RWPE2 (cell line): ENCODE measurements around the gene ASIC2.

ENCODE experiments used
- ATAC-seq: fragments of 200-7000 bp; cut with Tn5 transposase; 3 replicates; pipeline ENCODE4 v1.9.1; 2021; ENCODE audit warnings: low read depth
- DNase-seq: peaks from one replicate; pipeline ENCODE4 v3.0.0-alpha.2; 2020; ENCODE audit warnings: low spot score
- H3K27ac ChIP-seq: fragments of 450-650 bp; 2 replicates; pipeline ENCODE4 v1.5.1; 2017; ENCODE audit warnings: mild to moderate bottlenecking; ENCODE audit not compliant: poor library complexity, severe bottlenecking
- H3K27me3 ChIP-seq: fragments of 250-450 bp; sonication (Bioruptor Pico); 2 replicates; pipeline ENCODE4 v1.5.1; 2021; ENCODE audit warnings: mild to moderate bottlenecking, moderate library complexity; ENCODE audit not compliant: insufficient read depth, poor library complexity, severe bottlenecking
- H3K36me3 ChIP-seq: fragments of 250-450 bp; sonication (Bioruptor Pico); 2 replicates; pipeline ENCODE4 v1.5.1; 2020; ENCODE audit warnings: low read depth, mild to moderate bottlenecking, moderate library complexity
- H3K4me1 ChIP-seq: fragments of 250-450 bp; sonication (Bioruptor Pico); 2 replicates; pipeline ENCODE4 v1.5.1; 2021; ENCODE audit warnings: mild to moderate bottlenecking, moderate library complexity; ENCODE audit not compliant: insufficient read depth, poor library complexity, severe bottlenecking
- H3K4me3 ChIP-seq: fragments of 250-450 bp; sonication (Bioruptor Pico); 2 replicates; pipeline ENCODE4 v1.5.1; 2021; ENCODE audit warnings: mild to moderate bottlenecking, moderate library complexity; ENCODE audit not compliant: severe bottlenecking
- H3K9me3 ChIP-seq: fragments of 250-450 bp; sonication (Bioruptor Pico); 2 replicates; pipeline ENCODE4 v1.5.1; 2021; ENCODE audit warnings: mild to moderate bottlenecking, moderate library complexity; ENCODE audit not compliant: severe bottlenecking
- CTCF ChIP-seq: fragments of 450-650 bp; IDR thresholded peaks from one replicate; pipeline ENCODE4 v1.5.1; 2017; ENCODE audit warnings: mild to moderate bottlenecking, moderate library complexity; ENCODE audit not compliant: poor library complexity, severe bottlenecking

ASIC2 gene

GRCh38 chr17:33285413-33285812, 7.7 kb downstream of the ASIC2 start:
- Histone ChIP-seq H3K36me3 (no peaks in the 10 kb centered on the region), H3K9me3 (no peaks in the 10 kb centered on the region), H3K27ac (no peak overlapping the region), H3K27me3 (no peaks in the 10 kb centered on the region), H3K4me1 (peaks cover 18% of the 10 kb centered on the region), H3K4me3 (no peak overlapping the region)
- TF ChIP-seq CTCF: no peak
- no peak for DNase-seq
- ATAC-seq: no peak

DNA sequence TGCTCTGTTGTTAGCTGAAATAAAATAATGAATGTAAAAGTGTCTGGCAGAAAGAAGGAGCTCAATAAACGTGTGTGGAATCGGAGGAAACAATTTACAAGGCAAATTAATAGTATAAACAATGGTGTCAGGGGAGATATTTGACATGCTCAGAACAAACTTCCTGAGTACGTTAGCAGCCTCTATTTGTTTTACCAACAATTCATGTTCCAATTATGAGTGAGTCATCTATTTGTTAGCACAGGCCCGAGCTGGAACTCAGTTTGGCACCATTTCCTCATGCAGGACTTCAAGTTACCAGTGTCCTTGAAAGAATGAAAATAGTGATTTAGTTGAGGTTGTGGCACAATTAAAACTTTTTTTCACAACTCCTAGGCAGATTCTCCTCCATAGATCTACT, 9.1 kb downstream of the ASIC2 start:
- H3K27ac ChIP-seq: peak overlapping the region; percentile 78
- no peaks in the 10 kb centered on the region for H3K9me3 ChIP-seq
- H3K4me1 ChIP-seq: peaks cover 18% of the 10 kb centered on the region
- ATAC-seq (peak; percentile 94), DNase-seq (no peak)
- no peaks in the 10 kb centered on the region for H3K36me3 ChIP-seq
- H3K4me3 ChIP-seq: no peak overlapping the region
- no peaks in the 10 kb centered on the region for H3K27me3 ChIP-seq
- no peak for TF ChIP-seq CTCF

GRCh38 chr17:33280162-33280943, 12.7 kb downstream of the ASIC2 start:
- H3K36me3 ChIP-seq: no peaks in the 10 kb centered on the region
- no peak overlapping the region for H3K27ac ChIP-seq
- peaks cover 15% of the 10 kb centered on the region for H3K4me1 ChIP-seq
- ATAC-seq (no peak), DNase-seq (no peak)
- no peaks in the 10 kb centered on the region for H3K27me3 ChIP-seq
- TF ChIP-seq CTCF: no peak
- no peaks in the 10 kb centered on the region for H3K9me3 ChIP-seq
- H3K4me3 ChIP-seq: no peak overlapping the region

DNA sequence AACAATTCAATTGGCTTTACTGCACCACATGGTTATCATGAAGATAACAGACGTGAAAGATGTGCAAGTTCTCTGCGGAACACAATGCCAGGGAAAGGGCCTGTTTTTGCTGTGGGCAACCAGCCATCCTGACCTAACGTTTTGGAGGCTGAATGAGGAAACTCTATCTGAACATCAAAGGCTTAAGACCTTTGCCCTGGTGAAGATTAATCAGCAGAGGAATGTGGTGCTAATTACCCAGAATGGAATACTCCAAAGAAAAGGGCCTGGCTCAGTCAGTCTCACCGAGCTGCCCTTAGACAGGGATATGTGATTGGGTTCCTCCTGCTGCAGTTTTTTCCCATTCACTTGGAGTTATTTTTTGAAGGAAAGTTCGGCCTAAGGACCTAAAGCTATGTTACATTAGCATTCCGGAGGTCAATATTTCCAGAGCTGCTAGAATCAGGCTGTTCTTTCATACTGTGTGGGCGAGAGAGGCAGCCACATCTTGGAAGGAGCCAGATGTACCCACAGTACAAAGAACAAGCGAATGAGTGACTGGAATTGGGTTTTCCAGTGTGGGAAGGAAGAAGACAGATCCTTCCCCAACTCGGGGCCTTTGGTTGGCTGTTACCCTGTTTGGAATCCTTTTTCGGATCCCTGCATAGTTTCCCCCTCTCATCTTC, 15.5 kb downstream of the ASIC2 start:
- Histone ChIP-seq H3K4me3 (no peak overlapping the region), H3K36me3 (no peaks in the 10 kb centered on the region), H3K4me1 (no peaks in the 10 kb centered on the region), H3K27me3 (no peaks in the 10 kb centered on the region), H3K9me3 (no peaks in the 10 kb centered on the region), H3K27ac (no peak overlapping the region)
- no peak for TF ChIP-seq CTCF
- DNase-seq: no peak
- no peak for ATAC-seq
